Natural killer cell treated with Interleukin-12 subunit alpha and Interleukin-12 subunit beta and Interleukin-15 and Interleukin-18, amount 100 ng/mL, for 72 hours (primary cell): ENCODE data around the gene FMO3. TPM values are rescaled to one million over a fixed set of nuclear protein-coding genes. Genes with fewer than 3 reads are reported as not detected.

Source experiments
- ATAC-seq, 2 donors: fragments of 150-1000 bp; cut with Tn5 transposase in 1 of 2; sonication (Bioruptor Pico), chemical (Tn5 transposase) in 1 of 2; 2 replicates each; pipeline ENCODE4 v1.10.0; 2021
- DNase-seq: peaks from one replicate; pipeline ENCODE4 v3.0.0; 2022; ENCODE audit warnings: low spot score
- H3K27ac Mint-ChIP-seq, 2 donors: 1 replicate in 1 of 2; 2 replicates in 1 of 2; pipeline ENCODE4 v1.8.0; 2022; ENCODE audit warnings: mixed read lengths in 2 of 2, mild to moderate bottlenecking in 1 of 2, moderate library complexity in 1 of 2
- H3K27me3 Mint-ChIP-seq, 2 donors: 1 replicate in 1 of 2; 2 replicates in 1 of 2; pipeline ENCODE4 v1.8.0; 2022; ENCODE audit warnings: mixed read lengths in 2 of 2
- H3K36me3 Mint-ChIP-seq: one replicate; pipeline ENCODE4 v1.8.0; 2022; ENCODE audit warnings: mixed read lengths
- H3K4me1 Mint-ChIP-seq, 2 donors: 1 replicate in 1 of 2; 2 replicates in 1 of 2; pipeline ENCODE4 v1.8.0; 2022; ENCODE audit warnings: low read depth in 2 of 2, mixed read lengths in 2 of 2, mild to moderate bottlenecking in 1 of 2
- H3K4me3 Mint-ChIP-seq: one replicate; pipeline ENCODE4 v1.8.0; 2022; ENCODE audit warnings: mixed read lengths
- H3K9me3 Mint-ChIP-seq: 2 replicates; pipeline ENCODE4 v1.8.0; 2022; ENCODE audit warnings: mixed read lengths
- total RNA-seq, 2 donors: library from RNA; stranded (reverse); gene quantifications; one replicate each; pipeline ENCODE4 v1.2.3, GENCODE V29; 2022

FMO3 gene
- total RNA-seq, 2 donors from 2014 or later = not detected

DNA sequence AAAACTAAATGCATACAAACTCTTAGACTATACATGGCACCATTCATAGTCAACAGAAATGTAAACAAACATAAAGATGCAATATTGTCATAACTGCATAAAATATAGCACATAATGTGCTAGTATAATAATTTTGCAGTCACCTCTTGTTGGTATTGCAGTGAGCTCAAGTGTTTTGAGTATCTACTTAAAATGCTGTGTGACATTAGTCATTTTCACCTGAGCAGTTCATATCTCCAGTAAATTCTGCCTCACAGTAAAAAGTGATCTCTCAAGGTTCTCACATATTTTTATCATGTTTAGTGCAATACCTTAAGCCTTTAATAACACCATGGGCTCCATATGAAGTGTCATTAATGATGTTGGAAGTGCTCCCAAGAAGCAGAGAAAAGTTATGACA is 64.8 kb downstream of the FMO3 start:
- Mint-ChIP-seq H3K36me3 (no peaks in the 10 kb centered on the region), H3K9me3 (peaks cover 7% of the 10 kb centered on the region), H3K4me1 (no peaks in the 10 kb centered on the region), H3K27me3 (peaks cover 7 to 8% of the 10 kb centered on the region in 2 donors), H3K27ac (no peak overlapping the region), H3K4me3 (no peak overlapping the region)
- no peak for DNase-seq
- no peak for ATAC-seq

DNA sequence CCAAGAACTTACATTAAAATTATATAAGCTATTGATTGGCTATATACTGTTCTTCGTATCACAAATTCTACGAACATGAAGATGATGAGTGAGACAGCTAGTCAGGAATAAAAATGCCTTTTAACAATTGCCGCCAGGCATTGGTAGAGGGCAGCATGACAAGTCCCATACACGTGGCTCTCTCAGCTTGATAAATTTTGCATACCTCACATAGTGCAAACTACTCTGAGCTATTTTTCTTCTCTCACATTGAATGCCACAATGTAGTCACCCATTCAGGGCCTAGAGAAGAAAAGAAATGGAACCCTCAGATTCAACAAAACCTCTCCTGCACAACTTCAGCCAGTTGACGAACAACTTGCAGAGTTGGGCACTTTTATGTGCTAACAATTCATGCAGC is 67.4 kb downstream of the FMO3 start:
- Mint-ChIP-seq H3K27ac (no peak overlapping the region), H3K36me3 (no peaks in the 10 kb centered on the region), H3K4me3 (no peak overlapping the region), H3K9me3 (peaks cover 7% of the 10 kb centered on the region), H3K4me1 (no peaks in the 10 kb centered on the region), H3K27me3 (peaks cover 7% of the 10 kb centered on the region in 2 donors)
- no peak for DNase-seq
- ATAC-seq = no peak

DNA sequence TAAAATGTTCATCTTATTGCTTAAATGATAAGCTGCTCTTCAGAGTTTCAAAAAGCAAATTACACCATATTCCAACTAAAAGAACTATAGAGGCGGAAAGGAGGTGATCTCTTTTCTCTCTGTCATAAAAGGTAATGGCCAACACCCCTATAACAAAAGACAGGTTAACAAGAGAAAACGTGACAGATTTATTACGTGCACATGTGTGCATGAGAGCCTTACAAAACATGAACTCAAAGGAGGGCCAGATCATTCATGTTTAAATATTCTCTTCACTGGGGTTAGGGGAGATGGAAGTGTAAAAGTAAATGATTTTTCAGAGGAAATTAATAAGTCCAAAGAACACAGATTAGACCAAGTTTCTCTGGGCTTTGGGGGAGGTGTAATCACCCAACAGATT is 67.8 kb downstream of the FMO3 start:
- peaks cover 7% of the 10 kb centered on the region for H3K9me3 Mint-ChIP-seq
- no peaks in the 10 kb centered on the region for H3K36me3 Mint-ChIP-seq
- no peak overlapping the region for H3K4me3 Mint-ChIP-seq
- peaks cover 7% of the 10 kb centered on the region in 2 donors for H3K27me3 Mint-ChIP-seq
- no peaks in the 10 kb centered on the region for H3K4me1 Mint-ChIP-seq
- no peak for DNase-seq
- ATAC-seq = no peak
- no peak overlapping the region for H3K27ac Mint-ChIP-seq

DNA sequence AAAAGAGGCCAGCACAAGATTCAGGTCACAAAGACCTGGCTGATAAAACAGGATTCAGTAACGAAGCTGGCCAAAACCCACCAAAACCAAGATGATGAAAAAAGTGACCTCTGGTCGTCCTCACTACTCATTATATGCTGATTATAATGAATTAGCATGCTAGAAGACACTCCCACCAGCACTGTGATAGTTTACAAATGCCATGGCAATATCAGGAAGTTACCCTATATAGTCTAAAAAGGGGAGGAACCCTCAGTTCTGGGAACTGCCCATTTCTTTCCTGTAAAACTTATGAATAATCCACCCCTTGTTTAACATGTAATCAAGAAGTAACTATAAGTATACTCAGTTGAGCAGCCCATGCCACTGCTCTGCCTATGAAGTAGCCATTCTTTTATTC is 68.4 kb downstream of the FMO3 start:
- peaks cover 7% of the 10 kb centered on the region in 2 donors for H3K27me3 Mint-ChIP-seq
- no peak overlapping the region for H3K27ac Mint-ChIP-seq
- peaks cover 7% of the 10 kb centered on the region for H3K9me3 Mint-ChIP-seq
- DNase-seq (no peak), ATAC-seq (no peak)
- no peak overlapping the region for H3K4me3 Mint-ChIP-seq
- H3K36me3 Mint-ChIP-seq = no peaks in the 10 kb centered on the region
- H3K4me1 Mint-ChIP-seq = no peaks in the 10 kb centered on the region

DNA sequence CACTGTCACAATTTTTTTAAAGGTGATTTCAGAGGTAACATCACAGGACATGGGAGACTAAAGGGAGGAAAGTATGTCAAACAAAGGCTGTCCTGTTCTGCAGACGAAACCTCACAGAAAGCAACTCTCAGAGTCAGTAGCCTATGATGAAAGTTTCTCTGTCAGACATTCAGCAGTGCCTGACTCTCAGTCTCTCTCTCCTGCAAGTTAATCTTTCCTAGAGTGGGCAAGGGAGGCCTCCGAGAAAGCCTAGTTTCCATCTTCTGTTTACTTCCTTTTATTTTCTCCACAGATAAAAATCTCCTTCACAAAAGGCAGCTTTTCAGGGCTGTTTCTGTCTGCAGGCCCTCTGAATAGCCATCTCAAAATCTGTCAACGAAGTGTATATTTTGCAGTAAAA is 69.5 kb downstream of the FMO3 start:
- no peak for ATAC-seq
- Mint-ChIP-seq H3K4me3 (no peak overlapping the region), H3K27ac (no peak overlapping the region), H3K4me1 (no peaks in the 10 kb centered on the region), H3K27me3 (peaks cover 7% of the 10 kb centered on the region in 2 donors), H3K36me3 (no peaks in the 10 kb centered on the region), H3K9me3 (peaks cover 7% of the 10 kb centered on the region)
- no peak for DNase-seq

GRCh38 chr1:171160639-171161354 is 70.1 kb downstream of the FMO3 start:
- no peak for DNase-seq
- H3K36me3 Mint-ChIP-seq = no peaks in the 10 kb centered on the region
- H3K9me3 Mint-ChIP-seq = peaks cover 7% of the 10 kb centered on the region
- H3K4me3 Mint-ChIP-seq = no peak overlapping the region
- no peak overlapping the region for H3K27ac Mint-ChIP-seq
- no peak for ATAC-seq
- H3K27me3 Mint-ChIP-seq = peaks cover 7% of the 10 kb centered on the region in 2 donors
- no peaks in the 10 kb centered on the region for H3K4me1 Mint-ChIP-seq

- no peaks in the 10 kb centered on the region for H3K36me3 Mint-ChIP-seq
- no peak for DNase-seq
- H3K27me3 Mint-ChIP-seq = peaks cover 7% of the 10 kb centered on the region in 2 donors
- H3K4me3 Mint-ChIP-seq = no peak overlapping the region
- no peak for ATAC-seq
- no peaks in the 10 kb centered on the region for H3K4me1 Mint-ChIP-seq
- H3K9me3 Mint-ChIP-seq = peaks cover 7% of the 10 kb centered on the region
- H3K27ac Mint-ChIP-seq = no peak overlapping the region
Observed at GRCh38 chr1:171161431-171161830, 70.7 kb downstream of the FMO3 start.

DNA sequence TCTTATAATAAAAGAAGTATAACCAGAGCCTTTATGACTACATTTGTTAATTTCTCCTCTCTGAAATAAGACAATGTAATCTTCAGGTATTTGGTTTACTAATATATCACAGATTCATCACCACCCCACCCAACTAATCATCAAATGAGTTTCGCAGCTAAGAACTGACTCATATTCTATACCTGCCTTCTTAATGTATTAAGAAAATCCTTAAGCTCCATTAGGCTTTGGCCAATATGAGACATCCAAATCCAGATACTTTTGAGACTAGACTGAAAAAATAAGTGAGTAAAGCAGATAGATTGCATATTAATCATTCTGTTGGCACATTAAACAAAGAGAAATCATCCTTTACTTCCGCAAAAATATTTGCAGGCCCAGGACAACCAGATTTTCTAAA is 75.7 kb downstream of the FMO3 start:
- no peaks in the 10 kb centered on the region for H3K36me3 Mint-ChIP-seq
- H3K27me3 Mint-ChIP-seq = peaks cover 11 to 29% of the 10 kb centered on the region in 2 donors
- peaks cover 3% of the 10 kb centered on the region for H3K9me3 Mint-ChIP-seq
- H3K4me3 Mint-ChIP-seq = no peak overlapping the region
- ATAC-seq (no peak), DNase-seq (no peak)
- no peak overlapping the region for H3K27ac Mint-ChIP-seq
- no peaks in the 10 kb centered on the region for H3K4me1 Mint-ChIP-seq

Other genes with a start within 250 kb of the FMO3 start
- not detected for gene MROH9, start 155.4 kb upstream of the FMO3 start, total RNA-seq
- gene FMO2, start 94.4 kb downstream of the FMO3 start, total RNA-seq = not detected
- not detected for gene FMO1, start 157.6 kb downstream of the FMO3 start, total RNA-seq
- gene FMO4, start 223.3 kb downstream of the FMO3 start, total RNA-seq = 1 to 10 TPM; 1.5 to 3.8 TPM